OCI-M1 (cell line): ENCODE results near the gene PTPRN2.

Experiments
- DNase-seq: peaks from one replicate; lab custom pipeline; 2025; lab: John Stamatoyannopoulos, UW

Gene PTPRN2

DNA sequence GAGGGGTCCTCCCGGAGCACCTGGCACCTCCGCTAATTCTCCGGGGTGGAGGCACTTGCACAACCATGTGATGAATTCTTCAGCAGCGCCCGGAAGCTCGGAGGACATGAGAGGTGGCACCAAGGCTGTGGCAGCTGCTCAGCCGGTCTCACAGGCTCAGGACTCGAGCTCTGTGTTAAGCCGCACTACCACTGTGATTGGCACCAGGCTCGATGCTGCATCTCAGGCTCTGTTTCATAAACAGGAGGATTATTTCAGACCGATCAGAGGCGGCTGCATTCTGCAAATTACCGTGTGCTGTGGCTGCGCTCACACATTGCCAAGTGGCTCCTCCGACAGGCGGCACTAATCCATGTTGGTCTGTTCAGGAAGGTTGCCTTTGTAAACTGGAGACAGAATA lies 755.6 kb downstream of the PTPRN2 start:
- no peak for DNase-seq

DNA sequence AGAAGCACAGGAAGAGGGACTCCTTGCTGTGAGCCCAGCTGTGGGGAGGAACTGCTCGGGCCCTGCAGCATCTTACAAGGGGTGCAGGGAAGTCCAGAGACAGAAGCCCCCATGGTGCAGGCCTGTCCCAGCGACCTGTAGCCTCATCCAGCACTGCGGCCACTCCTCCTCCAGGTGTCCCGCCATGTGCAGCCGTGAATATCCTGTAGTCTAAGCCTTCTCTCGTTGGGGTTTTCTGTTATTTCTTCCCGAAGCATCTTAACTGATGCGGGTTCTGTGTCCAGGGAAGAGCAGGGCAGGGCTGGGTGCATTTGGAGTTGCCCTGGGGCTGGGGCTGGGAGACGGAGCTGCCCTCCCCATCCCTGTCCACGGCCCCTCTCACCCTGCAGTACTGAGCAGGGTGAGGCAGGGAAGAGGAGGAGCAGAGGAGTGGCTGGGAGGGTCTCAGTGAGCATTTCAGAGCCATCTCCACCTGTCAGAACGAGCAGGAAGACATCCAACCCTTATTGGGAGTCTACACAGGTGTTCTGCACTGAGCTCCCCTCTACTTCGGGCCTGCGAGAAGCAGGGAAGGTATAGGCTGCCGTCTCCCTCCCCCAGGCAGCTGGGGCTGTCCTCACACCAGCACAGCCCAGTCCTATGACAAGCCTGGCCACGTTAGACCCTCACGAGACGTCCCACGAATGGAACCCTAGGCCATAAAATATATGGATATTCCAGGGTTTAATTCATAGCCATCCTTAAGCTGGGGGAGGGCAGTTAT lies 756.3 kb downstream of the PTPRN2 start:
- DNase-seq: no peak

DNA sequence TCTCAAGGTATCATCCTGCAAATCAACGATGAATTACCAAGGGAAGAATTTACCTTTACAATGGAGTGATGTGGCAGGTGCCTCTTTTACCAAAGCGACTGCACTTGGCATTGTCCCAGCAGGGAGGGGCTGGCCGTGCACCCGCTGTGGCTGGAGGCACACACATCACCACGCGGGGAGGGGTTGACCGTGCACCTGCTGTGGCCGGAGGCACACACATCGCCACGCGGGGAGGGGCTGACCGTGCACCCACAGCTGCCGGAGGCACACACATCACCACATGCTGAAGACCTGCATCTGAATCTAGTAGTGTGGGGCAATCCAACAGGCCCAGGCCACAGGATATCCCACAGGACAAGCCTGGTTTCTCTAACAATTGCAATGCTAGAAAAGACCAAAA lies 757.3 kb downstream of the PTPRN2 start:
- DNase-seq: no peak

DNA sequence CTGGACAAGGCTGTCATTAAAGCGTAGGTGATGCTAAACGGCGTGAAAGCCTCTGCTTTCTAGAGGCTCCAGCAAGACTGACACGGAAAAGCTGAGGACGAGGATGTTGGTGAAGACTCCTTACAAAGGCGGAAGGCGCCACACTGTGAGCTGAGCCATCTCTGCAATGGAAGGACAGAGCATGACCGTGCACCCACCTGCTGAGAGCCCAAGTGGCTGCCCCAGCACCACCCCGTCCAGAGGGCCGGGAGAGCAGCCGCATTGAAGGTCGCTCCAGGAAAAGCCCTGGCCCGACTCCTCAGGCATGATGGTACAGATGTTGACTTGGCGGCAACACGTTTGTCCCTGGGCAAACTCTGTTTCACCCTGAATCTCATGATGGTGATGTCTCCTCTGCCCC lies 758.1 kb downstream of the PTPRN2 start:
- no peak for DNase-seq

DNA sequence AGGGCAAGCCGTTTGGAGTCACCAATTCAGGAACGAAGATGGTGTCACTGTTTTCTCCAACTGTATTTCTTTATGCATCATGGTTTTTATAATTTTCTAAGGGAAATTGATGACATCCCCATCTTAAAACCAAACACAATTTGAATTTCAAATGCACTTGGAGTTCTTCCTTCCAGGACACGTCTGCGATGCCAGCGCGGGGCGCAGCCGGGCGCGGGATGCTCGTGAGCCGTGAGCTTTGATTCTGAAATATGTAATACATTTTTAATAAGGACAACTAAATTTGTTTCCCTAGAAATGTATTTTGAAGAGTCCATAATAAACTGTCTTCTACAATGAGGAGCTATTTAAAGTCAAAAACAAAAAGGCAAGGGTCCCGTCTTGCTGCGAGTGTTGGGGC lies 758.7 kb downstream of the PTPRN2 start:
- DNase-seq: no peak

DNA sequence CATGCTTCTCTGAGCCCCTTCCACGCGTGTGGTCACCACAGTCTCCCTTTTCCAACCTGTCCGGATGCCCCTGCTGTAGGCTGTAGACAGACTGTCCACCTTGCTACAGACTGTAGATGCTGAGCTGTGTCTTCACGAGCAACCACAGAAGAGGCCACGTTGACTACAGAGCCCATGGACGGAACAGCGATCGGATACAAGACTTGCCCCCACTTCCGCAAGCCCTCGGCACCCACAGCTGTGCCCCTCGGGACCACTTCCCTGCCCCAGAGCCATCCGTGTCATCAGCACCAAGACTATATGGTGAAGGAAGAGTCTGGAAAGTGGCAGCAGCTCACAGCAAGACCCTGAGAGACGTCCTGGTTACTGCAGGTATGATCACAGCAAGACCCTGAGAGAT lies 759.4 kb downstream of the PTPRN2 start:
- no peak for DNase-seq

DNA sequence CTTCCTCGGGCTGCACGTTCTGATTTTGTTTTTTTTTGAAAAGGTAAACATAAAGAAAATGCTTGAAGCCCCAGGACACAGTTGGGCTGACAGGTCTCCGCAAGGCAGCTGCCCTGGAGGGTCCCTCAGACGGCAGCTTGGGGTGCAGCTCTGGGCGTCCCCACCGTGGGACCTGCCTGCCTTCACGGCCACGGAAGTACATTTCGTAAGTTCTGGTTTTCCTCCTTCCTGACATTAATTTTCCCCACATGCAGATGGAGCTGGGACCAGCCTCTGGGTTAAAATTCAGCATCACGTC lies 759.8 kb downstream of the PTPRN2 start:
- no peak for DNase-seq

DNA sequence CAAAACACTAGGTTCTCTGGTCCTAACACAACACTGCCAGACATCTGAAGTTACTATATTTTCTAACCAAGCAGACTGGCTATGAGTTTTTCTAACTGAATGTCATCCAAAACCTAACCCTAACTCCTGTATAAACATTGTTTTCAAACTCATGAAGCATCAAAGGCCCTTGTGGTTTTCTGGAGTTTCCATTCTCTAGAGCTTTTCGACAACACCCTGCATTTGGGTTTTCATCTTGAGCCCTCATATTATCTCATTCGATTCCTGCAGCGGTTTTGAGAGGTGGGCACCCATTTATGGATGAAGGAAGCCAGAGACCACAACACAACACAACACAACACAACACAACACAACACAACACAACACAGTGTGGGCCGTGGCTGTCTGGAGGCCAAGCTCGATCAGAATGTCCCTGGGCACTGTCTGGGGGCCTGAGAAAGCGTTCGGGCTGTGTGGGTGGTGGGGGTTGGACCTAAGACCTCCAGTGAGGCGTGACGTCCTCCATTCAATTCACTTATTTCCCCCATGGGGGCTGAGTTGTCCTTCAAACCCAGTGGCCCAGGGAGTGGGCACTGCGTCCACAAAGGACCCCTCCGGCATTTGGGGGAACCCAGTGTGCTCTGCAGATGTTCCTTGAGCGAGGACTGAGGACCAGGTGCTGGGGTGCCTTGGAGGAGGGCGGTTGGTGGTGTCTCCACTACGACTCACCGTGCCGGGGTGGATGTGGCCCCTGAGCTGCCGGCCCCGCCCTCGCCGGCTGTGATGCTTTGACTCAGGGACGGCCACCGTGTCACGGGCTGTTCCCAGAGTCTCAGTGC lies 760.4 kb downstream of the PTPRN2 start:
- DNase-seq: no peak

DNA sequence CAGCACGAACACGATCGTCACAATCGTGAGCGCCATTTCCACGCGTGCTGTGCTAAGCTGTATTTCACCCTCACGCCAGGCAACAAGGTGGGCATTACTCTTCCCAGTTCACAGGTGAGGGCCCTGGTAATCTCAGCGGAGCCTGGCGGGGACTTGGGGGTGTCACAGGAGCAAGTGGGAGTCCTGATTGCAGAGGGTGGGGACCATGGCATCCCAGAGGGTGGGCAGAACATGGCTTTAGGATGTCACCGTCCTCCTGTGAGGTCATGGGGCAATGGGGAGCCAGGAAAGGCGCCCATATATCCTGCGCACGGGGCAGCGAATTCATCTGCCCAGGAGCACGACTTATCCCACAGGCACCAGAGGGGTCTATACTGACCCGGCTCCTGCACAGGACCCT lies 761.1 kb downstream of the PTPRN2 start:
- no peak for DNase-seq

DNA sequence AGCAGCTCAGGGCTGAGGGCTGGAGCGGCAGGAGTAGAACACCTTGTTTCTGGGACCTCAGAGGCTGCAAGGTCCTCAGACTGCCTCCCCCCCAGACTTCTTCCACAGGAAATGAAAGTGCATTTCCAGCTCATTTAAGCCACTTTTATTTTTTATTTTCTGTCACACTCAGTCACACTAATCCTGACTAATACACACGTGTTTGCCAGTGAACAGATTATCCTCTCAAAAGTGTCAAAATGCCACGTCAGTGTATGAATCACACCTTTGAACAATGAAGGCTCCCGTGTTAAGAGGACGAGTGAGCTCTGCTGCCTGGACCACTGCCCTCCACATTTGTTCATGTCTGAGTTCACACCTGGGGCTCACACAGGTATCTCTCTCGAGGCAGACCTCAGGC lies 762.3 kb downstream of the PTPRN2 start:
- DNase-seq: no peak

DNA sequence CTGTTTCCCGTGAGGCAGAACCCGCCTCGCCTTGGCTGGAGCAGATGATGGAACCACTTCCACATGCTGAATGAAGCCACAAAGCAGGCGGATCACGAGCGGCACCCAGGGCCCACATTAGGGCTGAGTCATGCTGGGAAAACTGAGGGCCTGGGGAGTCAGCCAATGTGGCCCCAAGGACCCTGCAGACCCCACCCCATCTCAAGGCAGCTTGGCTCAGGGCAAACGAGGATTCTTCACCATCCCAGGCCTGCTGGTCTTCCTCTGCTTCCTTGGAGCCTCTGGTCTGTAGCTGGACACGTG lies 762.9 kb downstream of the PTPRN2 start:
- DNase-seq: no peak

DNA sequence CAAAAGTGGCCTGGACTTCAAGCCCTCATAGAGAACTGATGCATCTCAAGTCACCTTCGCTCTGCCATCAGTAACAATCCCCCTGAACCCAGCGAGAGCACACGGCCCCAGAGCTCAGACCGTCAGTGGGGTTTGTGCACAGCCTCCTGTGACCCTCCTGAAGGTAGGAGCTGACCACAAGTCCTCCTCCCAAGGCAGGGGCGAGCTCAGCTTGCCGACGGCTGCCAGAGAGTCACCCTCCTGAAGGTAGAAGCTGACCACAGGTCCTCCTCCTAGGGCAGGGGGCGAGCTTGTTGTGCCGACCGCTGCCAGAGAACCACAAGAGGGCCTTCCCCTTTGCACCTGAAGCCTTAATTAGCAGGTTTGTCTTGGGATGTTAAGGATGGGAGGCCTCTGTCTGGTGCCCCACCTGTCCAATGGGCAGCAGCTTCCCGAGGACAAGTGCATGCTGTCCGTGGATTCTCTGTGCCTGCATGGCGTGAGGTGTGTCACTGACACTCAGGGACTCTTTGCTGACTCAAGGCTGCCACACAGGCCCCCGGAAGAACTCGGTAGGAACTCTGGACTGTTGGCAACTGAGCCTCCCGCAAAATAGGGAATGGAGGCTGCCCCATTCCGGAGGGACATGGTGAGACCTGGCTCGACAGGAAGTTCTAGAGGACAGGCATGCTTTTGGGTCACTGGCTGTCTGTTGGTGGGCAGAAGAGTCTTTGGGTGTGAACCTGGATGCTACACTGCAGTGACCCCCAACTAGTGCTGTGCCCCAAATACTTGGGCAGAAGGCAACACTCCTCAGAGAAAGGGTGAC lies 763.4 kb downstream of the PTPRN2 start:
- DNase-seq: no peak

DNA sequence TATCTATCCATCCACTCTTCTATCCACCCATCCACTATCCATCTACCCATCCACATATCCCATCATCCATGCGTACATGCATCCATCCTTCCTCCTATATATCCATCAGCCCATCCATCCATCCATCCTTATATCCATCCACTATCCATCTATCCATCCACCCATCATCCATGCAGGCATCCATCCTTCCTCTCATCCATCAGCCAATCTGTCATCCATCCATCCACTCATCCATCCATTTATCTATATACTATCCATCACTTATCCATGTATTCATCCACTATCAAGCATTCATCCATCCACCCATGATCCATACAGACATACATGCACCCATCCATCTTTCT lies 765.0 kb downstream of the PTPRN2 start:
- no peak for DNase-seq

DNA sequence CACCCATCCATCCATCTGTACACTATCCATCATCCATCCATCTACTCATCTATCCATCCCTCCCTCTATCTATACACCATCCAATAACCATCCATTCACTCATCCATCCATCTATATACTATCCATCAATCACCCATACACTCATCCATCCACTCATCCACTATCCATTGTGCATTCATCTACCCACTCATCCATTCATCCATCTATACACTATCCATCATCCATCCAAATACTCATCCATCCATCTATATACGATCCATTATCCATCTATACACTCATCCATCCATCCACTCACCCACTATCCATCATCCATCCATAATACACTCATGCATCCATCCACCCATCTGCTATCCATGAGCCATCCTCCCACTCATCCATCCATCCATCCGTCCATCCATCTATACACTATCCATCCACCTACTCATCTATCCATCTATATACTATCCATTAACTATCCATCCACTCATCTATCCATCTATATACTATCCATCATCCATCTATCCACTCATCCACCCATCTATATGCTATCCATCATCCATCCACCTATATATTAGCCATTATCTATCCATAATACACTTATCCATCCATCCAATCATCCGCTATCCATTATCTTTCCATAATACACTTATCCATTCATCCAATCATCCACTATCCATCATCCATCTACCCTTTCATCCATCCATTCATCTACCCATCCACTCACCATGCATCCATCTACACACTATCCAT lies 765.5 kb downstream of the PTPRN2 start:
- no peak for DNase-seq

DNA sequence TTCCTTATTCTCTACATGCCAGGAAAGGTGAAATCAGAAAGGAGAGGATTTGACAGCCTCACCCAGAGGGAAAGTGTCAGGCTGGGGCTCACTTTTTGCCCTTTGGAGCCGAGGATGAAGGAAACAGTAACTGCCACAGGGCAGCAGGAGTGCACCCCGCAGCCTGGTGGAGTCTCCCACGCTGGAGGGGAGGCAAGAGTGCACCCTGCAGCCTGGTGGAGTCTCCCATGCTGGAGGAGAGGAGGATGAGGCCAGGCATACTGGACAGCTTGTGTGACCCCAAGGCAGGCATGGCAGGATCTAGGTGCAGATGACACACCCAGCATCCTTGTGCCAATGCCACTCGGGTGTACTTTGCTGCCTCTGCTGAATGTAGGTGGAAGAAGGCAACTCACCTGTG lies 766.8 kb downstream of the PTPRN2 start:
- DNase-seq: no peak

DNA sequence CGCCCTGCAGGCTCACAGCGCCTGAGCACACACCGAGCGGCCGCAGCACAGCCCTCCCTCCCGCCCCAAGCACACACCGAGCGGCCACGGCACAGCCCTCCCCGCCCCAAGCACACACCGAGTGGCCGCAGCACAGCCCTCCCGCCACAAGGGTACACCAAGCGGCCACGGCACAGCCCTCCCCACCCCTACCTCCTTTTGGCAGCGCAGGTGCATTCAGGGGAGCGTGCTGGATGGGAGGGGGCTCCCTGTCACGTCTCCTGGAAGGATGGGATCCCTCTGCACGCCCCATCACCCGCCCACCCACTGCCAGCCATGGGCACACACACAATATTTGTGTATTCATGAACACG lies 768.2 kb downstream of the PTPRN2 start:
- DNase-seq: no peak

DNA sequence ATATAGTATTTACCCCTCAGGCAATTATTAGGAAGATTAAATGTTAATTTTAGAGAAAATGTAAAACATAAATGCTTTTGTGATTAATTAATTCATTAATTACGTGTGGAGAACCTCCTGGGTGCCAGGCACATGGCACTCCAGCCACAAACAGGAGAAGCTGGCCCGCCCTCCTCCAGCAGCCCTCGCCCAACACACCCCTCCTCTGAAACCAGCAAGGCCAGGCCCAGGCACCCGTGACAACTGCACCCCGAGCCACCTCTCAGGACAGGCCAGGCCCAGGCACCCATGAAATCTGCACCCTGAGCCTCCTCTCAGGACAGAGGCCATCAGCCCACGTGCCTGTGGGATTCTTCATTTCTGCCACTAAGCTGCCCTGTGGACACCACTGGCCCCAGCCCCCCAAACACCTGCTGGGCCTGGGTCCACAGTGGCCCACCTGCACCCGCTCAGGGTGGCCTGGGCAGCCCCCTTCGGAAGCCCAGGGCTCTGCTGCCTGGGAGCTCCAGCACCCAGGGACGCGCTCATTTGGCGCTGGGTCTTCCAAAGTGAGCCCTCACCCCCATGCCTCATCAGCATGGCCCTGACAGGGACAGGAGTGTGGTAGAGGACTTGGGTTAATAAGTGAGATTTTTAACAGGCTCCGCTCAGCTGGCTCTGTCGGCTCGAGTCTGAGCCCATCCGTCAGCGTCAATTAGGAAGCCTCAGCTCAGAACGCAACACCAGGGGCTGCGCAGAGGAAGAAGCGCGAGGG lies 768.7 kb downstream of the PTPRN2 start:
- DNase-seq: no peak

DNA sequence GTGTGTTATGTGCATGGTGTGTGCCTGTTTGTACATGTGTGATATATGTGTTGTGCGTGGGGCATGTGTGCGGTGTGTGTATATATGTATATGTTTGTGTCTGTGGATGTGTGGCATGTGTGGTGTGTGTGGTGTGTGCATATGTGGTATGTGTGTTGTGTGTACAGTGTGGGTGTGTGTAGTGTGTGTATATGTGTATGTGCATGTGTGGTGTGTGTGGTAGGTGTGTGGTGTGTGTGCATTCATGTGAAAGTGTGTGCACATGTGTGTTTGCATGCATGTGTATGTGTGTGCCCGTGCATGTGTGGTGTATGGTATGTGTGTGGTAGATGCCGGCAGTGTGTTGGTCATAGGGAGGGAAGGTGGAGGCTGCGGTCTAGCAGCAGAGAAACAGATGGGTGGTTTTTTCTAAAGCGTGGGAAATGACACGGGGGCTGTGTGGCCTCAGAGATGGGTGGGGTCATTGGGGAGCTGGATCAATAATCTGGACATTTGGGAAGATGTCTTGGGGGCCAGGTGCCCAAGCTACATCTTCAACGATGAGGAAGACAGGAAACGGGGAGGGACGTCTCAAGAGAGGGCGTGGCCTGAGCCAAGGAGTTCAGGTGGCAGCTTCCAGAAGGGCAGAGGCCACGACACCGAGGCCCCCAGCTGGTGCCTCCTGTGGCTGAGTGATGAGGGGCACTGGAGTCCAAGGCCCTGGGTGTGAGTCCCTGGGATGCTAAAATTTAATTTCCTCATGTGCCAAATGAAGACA lies 769.5 kb downstream of the PTPRN2 start:
- no peak for DNase-seq

DNA sequence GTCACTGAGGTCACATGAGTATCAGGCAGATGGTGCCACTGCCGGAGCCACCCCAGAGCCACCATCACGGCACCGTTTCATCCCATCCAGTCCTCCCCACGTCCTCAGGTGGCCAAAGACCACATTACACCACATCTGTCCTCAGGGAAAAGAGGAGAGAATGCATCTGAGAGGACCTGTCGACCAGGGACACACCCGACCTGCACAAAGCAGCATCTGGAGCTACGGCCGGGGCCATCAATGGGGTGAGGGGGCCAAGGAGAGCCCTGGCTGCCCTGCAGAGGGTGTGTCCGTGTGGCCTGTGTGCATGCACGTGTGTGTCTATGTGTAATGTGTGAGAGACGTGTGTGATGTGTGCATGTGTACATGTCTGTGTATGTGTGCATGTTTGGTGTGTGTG lies 770.2 kb downstream of the PTPRN2 start:
- no peak for DNase-seq

DNA sequence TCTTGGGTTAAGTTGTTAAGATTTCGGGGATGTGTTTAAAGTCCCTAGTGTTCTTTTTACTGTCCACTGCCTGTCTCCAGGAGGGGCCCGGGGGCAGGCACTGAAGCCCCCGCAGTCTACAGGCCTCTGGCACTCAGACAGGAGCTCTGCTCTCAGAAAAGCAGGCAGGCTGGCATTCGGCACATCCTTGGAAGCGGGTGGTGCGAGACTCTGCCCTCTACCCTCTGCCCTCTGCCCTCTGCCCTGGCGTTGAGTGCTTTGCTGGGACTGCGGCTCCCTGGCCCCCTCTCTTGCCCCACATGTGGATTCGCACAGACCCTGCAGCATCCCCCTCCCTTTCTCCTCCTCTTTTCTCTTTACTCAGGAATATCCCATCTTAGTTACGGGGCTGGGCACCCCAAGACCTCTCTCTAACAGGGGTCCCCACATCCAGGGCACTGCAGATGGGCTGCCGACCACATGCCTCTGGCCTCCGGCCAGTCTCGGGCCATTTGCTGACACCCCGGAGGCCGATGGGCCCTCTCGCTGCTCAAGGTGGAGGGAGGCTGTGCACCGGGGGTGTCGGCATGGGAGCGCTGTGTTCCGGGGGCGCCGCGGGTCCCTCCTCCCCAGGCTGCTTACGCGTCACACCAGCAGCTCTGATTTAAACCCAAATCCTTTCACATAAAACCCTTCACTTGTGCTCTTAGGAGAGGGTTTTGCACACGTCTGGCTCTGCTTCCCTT lies 770.9 kb downstream of the PTPRN2 start:
- DNase-seq: no peak

DNA sequence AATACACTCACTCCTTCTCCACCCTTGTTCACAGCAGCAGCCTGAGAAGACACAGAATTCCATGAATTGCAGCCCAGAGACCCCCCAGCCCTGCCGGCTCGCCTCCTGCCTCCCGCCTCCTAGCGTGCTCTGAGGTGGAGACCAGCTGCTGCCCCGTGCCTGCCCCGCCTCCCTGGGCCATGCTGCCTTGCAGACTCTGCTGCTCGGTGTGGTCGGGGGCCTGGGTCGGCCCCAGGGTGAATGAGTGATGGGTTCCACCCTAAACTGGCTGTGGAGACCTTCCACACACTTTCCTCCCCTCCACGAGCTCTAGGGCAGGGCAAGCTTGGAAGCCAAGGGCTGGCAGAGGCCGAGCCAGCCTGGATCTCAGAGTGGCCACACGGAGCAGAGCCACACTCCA lies 771.5 kb downstream of the PTPRN2 start:
- no peak for DNase-seq
